K562 (cell line): ENCODE measurements around the gene CYP4F12. TPM values are rescaled to one million over a fixed set of nuclear protein-coding genes. Genes with fewer than 3 reads are reported as not detected.
A peak's percentile ranks its signal among the peaks of the same experiment; 100 is the strongest.
"Not testable (repeated sequence)": the region's sequence is repeated elsewhere in the genome, so short reads cannot be mapped to it uniquely, and the experiment has no call there.

Experiments
- ATAC-seq: fragments of 200-7000 bp; cut with Tn5 transposase; 3 replicates; pipeline ENCODE4 v1.9.1; 2020; ENCODE audit warnings: moderate library complexity
- BruUV-seq: library from RNA; stranded (reverse); fragments of 400-500 nt; replicated peaks from 2 replicates; lab custom pipeline; 2021; lab: Mats Ljungman, UMichigan
- CTCF ChIA-PET: fragments of 300-600 bp; formaldehyde crosslinking; extraction: SDS; loops from one replicate; lab custom pipeline; 2021; ENCODE audit warnings: low intra/inter-chr PET ratio; lab: Yijun Ruan, JAX
- POLR2A ChIA-PET: fragments of 300-600, 350-650 bp; sonication (Branson Sonifier 250); formaldehyde crosslinking; extraction: SDS; loops from one replicate; lab custom pipeline; 2021; ENCODE audit warnings: antibody characterized with exemption, inconsistent platforms; lab: Yijun Ruan, JAX
- DNase-seq, 4 experiments: peaks; one replicate each; pipeline versions ENCODE4 v3.0.0 to v3.0.0-alpha.2; 2011 to 2018; ENCODE audit warnings: low spot score in 3 of 4, mixed read lengths in 3 of 4; ENCODE audit errors: extremely low read depth in 1 of 4
- FAIRE-seq: peaks from 2 replicates; lab custom pipeline; 2011; peaks lifted over from hg19 to GRCh38; lab: Jason Lieb, UNC
- H2AFZ ChIP-seq: 2 replicates; pipeline ENCODE4 v1.6.0; 2011; ENCODE audit warnings: low read depth, low read length, control low read depth, inconsistent platforms
- H3K27ac ChIP-seq: fragments of 200-600 bp; 3 replicates; pipeline ENCODE4 v1.8.0; 2011; ENCODE audit warnings: low read depth, mild to moderate bottlenecking, control low read depth, inconsistent platforms, low read length, moderate library complexity, mixed read lengths; ENCODE audit errors: extremely low read depth
- H3K27me3 ChIP-seq, 2 experiments: fragments of 300-600 bp in 1 of 2; 2 replicates in 1 of 2; 3 replicates in 1 of 2; pipeline versions ENCODE4 v1.6.0 to v1.8.0; 2011; ENCODE audit warnings: inconsistent platforms in 2 of 2, low read length in 2 of 2, mild to moderate bottlenecking in 1 of 2, mixed read lengths in 1 of 2, moderate library complexity in 1 of 2; ENCODE audit not compliant: control insufficient read depth in 2 of 2, insufficient read depth in 2 of 2
- H3K36me3 ChIP-seq: fragments of 300-600 bp; 3 replicates; pipeline ENCODE4 v1.8.0; 2011; ENCODE audit warnings: mild to moderate bottlenecking, low read length, inconsistent platforms; ENCODE audit not compliant: control insufficient read depth, insufficient read depth
- H3K4me1 ChIP-seq, 2 experiments: fragments of 200-600 bp in 1 of 2; replicated peaks in 1 of 2; 2 replicates in 1 of 2; 3 replicates in 1 of 2; pipeline versions ENCODE4 v1.5.1 to v1.8.0; 2011; ENCODE audit warnings: inconsistent platforms in 2 of 2, low read length in 2 of 2, mild to moderate bottlenecking in 1 of 2, mixed read lengths in 1 of 2, moderate library complexity in 1 of 2; ENCODE audit not compliant: control insufficient read depth in 2 of 2, insufficient read depth in 2 of 2
- H3K4me2 ChIP-seq: 2 replicates; pipeline ENCODE4 v1.6.1; 2011; ENCODE audit warnings: low read length, control low read depth, inconsistent platforms, mixed read lengths; ENCODE audit not compliant: insufficient read depth
- H3K4me3 ChIP-seq: fragments of 200-600 bp; sonication (generic), shearing (Covaris generic); 2 replicates; pipeline ENCODE4 v1.5.1; 2016; ENCODE audit warnings: control low read depth, inconsistent platforms
- H3K79me2 ChIP-seq: fragments of 200-600 bp; 3 replicates; pipeline ENCODE4 v1.8.0; 2011; ENCODE audit warnings: low read length, inconsistent platforms; ENCODE audit not compliant: control insufficient read depth, insufficient read depth
- H3K9ac ChIP-seq, 2 experiments: 2 replicates each; pipeline versions ENCODE4 v1.6.0 to v1.6.1; 2011; ENCODE audit warnings: low read depth in 2 of 2, low read length in 2 of 2, control low read depth in 1 of 2, inconsistent platforms in 1 of 2, mild to moderate bottlenecking in 1 of 2, mixed read lengths in 1 of 2; ENCODE audit not compliant: insufficient read depth in 1 of 2
- H3K9me1 ChIP-seq: one replicate; pipeline ENCODE4 v1.6.0; 2011; ENCODE audit warnings: inconsistent platforms, mild to moderate bottlenecking, low read length, moderate library complexity; ENCODE audit not compliant: control insufficient read depth, insufficient read depth
- H3K9me3 ChIP-seq: replicated peaks from 2 replicates; pipeline ENCODE4 v1.5.1; 2011; ENCODE audit warnings: low read depth, low read length, inconsistent platforms; ENCODE audit not compliant: control insufficient read depth, insufficient read depth
- H4K20me1 ChIP-seq: replicated peaks from 2 replicates; pipeline ENCODE4 v1.6.1; 2011; ENCODE audit warnings: low read length, inconsistent platforms, mixed read lengths; ENCODE audit not compliant: control insufficient read depth, insufficient read depth
- BCOR ChIP-seq: fragments of 450-650 bp; IDR thresholded peaks from 2 replicates; pipeline ENCODE4 v1.6.1; 2016
- NKRF ChIP-seq: fragments of 450-650 bp; IDR thresholded peaks from 2 replicates; pipeline ENCODE4 v1.6.1; 2016; ENCODE audit warnings: borderline replicate concordance
- PRDM10 ChIP-seq: fragments of 450-650 bp; IDR thresholded peaks from 2 replicates; pipeline ENCODE4 v1.6.1; 2018; ENCODE audit not compliant: partially characterized antibody
- RBM25 ChIP-seq: fragments of 200-400 bp; formaldehyde crosslinking; IDR thresholded peaks from 2 replicates; pipeline ENCODE4 v1.6.1; 2018; ENCODE audit warnings: low read length, low read depth, moderate library complexity; ENCODE audit not compliant: severe bottlenecking
- SRSF7 ChIP-seq: fragments of 200-400 bp; formaldehyde crosslinking; optimal IDR thresholded peaks from 2 replicates; pipeline ENCODE3; 2017; ENCODE audit warnings: mild to moderate bottlenecking, low read depth, low read length
- ZBTB12 ChIP-seq: fragments of 250-450 bp; sonication (Bioruptor Pico); IDR thresholded peaks from 2 replicates; pipeline ENCODE4 v1.4.0; 2020
- ZFP36 ChIP-seq: fragments of 150-350 bp; IDR thresholded peaks from 2 replicates; pipeline ENCODE4 v1.6.1; 2018; ENCODE audit warnings: low read length, low read depth; ENCODE audit not compliant: partially characterized antibody
- WGBS: fragments of 100-300 bp; shearing (Covaris generic); methylation state at CpG from one replicate; pipeline ENCODE4 v1.1.6; 2016; ENCODE audit warnings: low coverage, mixed read lengths; ENCODE audit not compliant: insufficient coverage; ENCODE audit errors: missing lambda C conversion rate; 5-methylcytosine and 5-hydroxymethylcytosine counted together
- in situ Hi-C: fragments of 300-500 bp; cut with MboI; formaldehyde crosslinking; loops from 4 replicates; pipeline ENCODE4 v1.15.0; 2018; ENCODE audit warnings: inconsistent platforms, mixed read lengths
- intact Hi-C: fragments of 100-400 bp; cut with micrococcal nuclease; formaldehyde crosslinking; loops from 2 replicates; pipeline ENCODE4 v1.14.2; 2022
- polyA plus RNA-seq, 8 experiments: library from polyadenylated mRNA; depleted of rRNA in 4 of 8; stranded (reverse) in 5 of 8; unstranded in 3 of 8; fragments of >200 nt; fragmentation: Nextera tagmentation in 2 of 8; fragmentation: Illumina TruSeq in 1 of 8; extraction: Ambion mirVana in 2 of 8; extraction: Trizol in 1 of 8; gene quantifications; 2 replicates each; pipeline versions ENCODE4 v1.2.1 to v1.2.3, GENCODE V29; 2011 to 2014; ENCODE audit warnings: inconsistent platforms in 1 of 8, missing spikeins in 1 of 8
- total RNA-seq, 7 experiments: library from RNA; depleted of rRNA in 6 of 7; stranded (reverse); fragments of >200 nt in 6 of 7; fragmentation: Illumina TruSeq in 2 of 7; extraction: Trizol in 2 of 7; gene quantifications; 2 replicates each; pipeline versions ENCODE4 v1.2.1 to v1.2.3, GENCODE V29; 2011 to 2021; ENCODE audit warnings: low replicate concordance in 1 of 7

Gene CYP4F12
- total and polyA plus RNA-seq, 9 of the 15 experiments (the other 6 are each of a cell fraction or from before 2014, with no cell fraction given): not detected

- H3K9me1 ChIP-seq, in situ Hi-C loops, H3K9me3 ChIP-seq, H3K9ac ChIP-seq, H4K20me1 ChIP-seq, H3K36me3 ChIP-seq, H3K79me2 ChIP-seq: not testable (repeated sequence)
- TF ChIP-seq BCOR (peak; percentile 48; the same call in 1 of the 2 replicates), RBM25 (peak; percentile 65), ZFP36 (peak; percentile 39)
- TF ChIP-seq, all 486 proteins: peak for 3; not testable (repeated sequence) for 483
- H3K4me3 ChIP-seq, BruUV-seq, FAIRE-seq, H2AFZ ChIP-seq, ATAC-seq, H3K4me1 ChIP-seq, H3K4me2 ChIP-seq, DNase-seq, H3K27ac ChIP-seq, intact Hi-C loops: not testable (repeated sequence)
- ChIA-PET CTCF (interaction anchor here (0.6 kb wide), 1 partner anchor 267 kb away, joined by 3 read pairs; no protein-coding TSS in a partner anchor), POLR2A (interaction anchor here (1.8 kb wide), 1 partner anchor 10 kb away, joined by 4 read pairs; no protein-coding TSS in a partner anchor)
- peaks cover 0 to 18% of the 10 kb centered on the region in 2 experiments; a peak in 2 of 5 replicates for H3K27me3 ChIP-seq
These were observed 22.8 kb upstream of the CYP4F12 start for GRCh38 chr19:15650123-15650522.

- no peak overlapping the region for H3K9ac ChIP-seq
- intact Hi-C loops (no loop called here), in situ Hi-C loops (no loop called here)
- BruUV-seq: no TSS peak
- H3K9me3 ChIP-seq: no peaks in the 10 kb centered on the region
- no peaks in the 10 kb centered on the region for H3K36me3 ChIP-seq
- no peak overlapping the region for H3K4me3 ChIP-seq
- POLR2A ChIA-PET: interaction anchor here (0.6 kb wide), 1 partner anchor 359 kb away, joined by 4 read pairs; no protein-coding TSS in a partner anchor
- WGBS: 0% methylated on average over 3 of the region's 3 CpGs
- H3K4me1 ChIP-seq: no peaks in the 10 kb centered on the region
- ATAC-seq (no peak), FAIRE-seq (no peak), DNase-seq (no peak)
- no peak overlapping the region for H2AFZ ChIP-seq
- CTCF ChIA-PET: interaction anchor here (0.7 kb wide), 1 partner anchor 90 kb away, joined by 3 read pairs; no protein-coding TSS in a partner anchor
- H3K27me3 ChIP-seq: peaks cover 0 to 3% of the 10 kb centered on the region in 2 experiments; a peak in 1 of 5 replicates
- no peaks in the 10 kb centered on the region for H3K9me1 ChIP-seq
- no peaks in the 10 kb centered on the region; the same call in 1 of the 2 replicates for H4K20me1 ChIP-seq
- H3K79me2 ChIP-seq: no peaks in the 10 kb centered on the region
- no peak overlapping the region for H3K27ac ChIP-seq
- H3K4me2 ChIP-seq: no peak overlapping the region
- TF ChIP-seq ZBTB12 (CRISPR knock-in tag): no peak
- TF ChIP-seq SRSF7: no peak
- TF ChIP-seq NKRF: no peak
- no peak for TF ChIP-seq PRDM10
These were observed 21.1 kb upstream of the CYP4F12 start for GRCh38 chr19:15651791-15652190.
